Naive thymus-derived CD8-positive, alpha-beta T cell (primary cell): ENCODE measurements around the gene IL24. TPM values are rescaled to one million over a fixed set of nuclear protein-coding genes. Genes with fewer than 3 reads are reported as not detected.
A peak's percentile ranks its signal among the peaks of the same experiment; 100 is the strongest.
"Not testable (repeated sequence)": the region's sequence is repeated elsewhere in the genome, so short reads cannot be mapped to it uniquely, and the experiment has no call there.

Source experiments
- ATAC-seq, 2 donors: fragments of 150-1000 bp; cut with Tn5 transposase in 1 of 2; sonication (Bioruptor Pico), chemical (Tn5 transposase) in 1 of 2; 1 replicate in 1 of 2; 2 replicates in 1 of 2; pipeline ENCODE4 v1.10.0; 2021; ENCODE audit warnings: mild to moderate bottlenecking in 2 of 2, moderate library complexity in 2 of 2
- POLR2A ChIA-PET: fragments of 350-600 bp; sonication (Branson Sonifier 250); formaldehyde crosslinking; loops from one replicate; lab custom pipeline; 2021; ENCODE audit warnings: antibody characterized with exemption; lab: Charles Lee
- DNase-seq, 10 donors: peaks; one replicate each; pipeline versions ENCODE4 v3.0.0 to v3.0.0-alpha.2; 2020 to 2022
- H3K27ac Mint-ChIP-seq, 10 donors: one replicate each; pipeline ENCODE4 v1.8.0; 2020 to 2022; ENCODE audit warnings: mild to moderate bottlenecking in 10 of 10, mixed read lengths in 10 of 10, moderate library complexity in 4 of 10, inconsistent platforms in 1 of 10
- H3K27me3 Mint-ChIP-seq, 5 donors: one replicate each; pipeline ENCODE4 v1.8.0; 2021 to 2022; ENCODE audit warnings: mixed read lengths in 5 of 5
- H3K36me3 Mint-ChIP-seq, 3 donors: one replicate each; pipeline ENCODE4 v1.8.0; 2020 to 2022; ENCODE audit warnings: mixed read lengths in 3 of 3, mild to moderate bottlenecking in 2 of 3, inconsistent platforms in 1 of 3
- H3K4me1 Mint-ChIP-seq, 4 donors: one replicate each; pipeline ENCODE4 v1.8.0; 2021 to 2022; ENCODE audit warnings: mixed read lengths in 4 of 4
- H3K4me3 Mint-ChIP-seq, 10 donors: one replicate each; pipeline ENCODE4 v1.8.0; 2020 to 2022; ENCODE audit warnings: mild to moderate bottlenecking in 10 of 10, mixed read lengths in 10 of 10, moderate library complexity in 6 of 10, inconsistent platforms in 1 of 10
- H3K9me3 Mint-ChIP-seq, 9 donors: one replicate each; pipeline ENCODE4 v1.8.0; 2020 to 2022; ENCODE audit warnings: mixed read lengths in 9 of 9, mild to moderate bottlenecking in 3 of 9, inconsistent platforms in 1 of 9, moderate library complexity in 1 of 9
- polyA plus RNA-seq, 3 donors: library from polyadenylated mRNA; unstranded; fragments of 300-500 nt; fragmentation: Illumina TruSeq; gene quantifications; one replicate each; pipeline ENCODE4 v1.2.3, GENCODE V29; 2021
- total RNA-seq, 8 experiments: library from RNA in 2 of 8; stranded (reverse) in 2 of 8; gene quantifications; one replicate each; pipeline ENCODE4 v1.2.3 and lab custom pipeline; 2021 to 2026

Gene IL24, protein sequence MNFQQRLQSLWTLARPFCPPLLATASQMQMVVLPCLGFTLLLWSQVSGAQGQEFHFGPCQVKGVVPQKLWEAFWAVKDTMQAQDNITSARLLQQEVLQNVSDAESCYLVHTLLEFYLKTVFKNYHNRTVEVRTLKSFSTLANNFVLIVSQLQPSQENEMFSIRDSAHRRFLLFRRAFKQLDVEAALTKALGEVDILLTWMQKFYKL
- not detected for total RNA-seq
- polyA plus RNA-seq: 10 to 100 TPM; 16.3 to 29.8 (median 19.3) TPM
- 0 to 1.4 (median 0.22) reads per million in 6 experiments for total RNA-seq (lab: John Stamatoyannopoulos, UW)

DNA sequence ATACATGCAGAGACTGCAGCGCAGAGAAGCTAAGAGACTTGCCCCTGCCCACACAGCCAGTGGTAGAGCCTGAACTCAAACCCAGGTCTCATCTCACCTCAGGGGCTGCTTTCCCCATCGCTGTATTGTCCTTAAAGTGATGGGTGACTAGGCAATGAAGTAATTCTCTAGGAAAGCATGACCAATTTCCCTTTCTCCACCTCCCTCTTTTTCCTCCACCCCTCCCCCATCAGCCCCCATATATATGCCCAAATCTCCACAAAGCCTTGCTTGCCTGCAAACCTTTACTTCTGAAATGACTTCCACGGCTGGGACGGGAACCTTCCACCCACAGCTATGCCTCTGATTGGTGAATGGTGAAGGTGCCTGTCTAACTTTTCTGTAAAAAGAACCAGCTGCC lies at the start of gene IL24:
TSS of gene IL24 (plus strand) at position 269 of the 400 bp plus-strand sequence. CDS start 390 bp downstream, outside the sequence.
- H3K27ac Mint-ChIP-seq: peak within 1 kb of the TSS in 9 of 10 donors; percentile 55 to 97 (median 78)
- H3K4me1 Mint-ChIP-seq: peaks cover 30 to 69% (median 58%) of the 10 kb centered on the region in 4 donors
- no peaks in the 10 kb centered on the region for H3K9me3 Mint-ChIP-seq
- POLR2A ChIA-PET: interaction anchor here (1.3 to 17.7 kb wide), 4 partner anchors 10 to 31 kb away, joined by 3 to 562 read pairs (median 40); partner anchors contain the start of genes FCMR and IL20
- no peaks in the 10 kb centered on the region for H3K27me3 Mint-ChIP-seq
- peaks cover 0 to 10% (median 0%) of the 10 kb centered on the region in 3 donors for H3K36me3 Mint-ChIP-seq
- peak in 1 of 10 donors; percentile 4 for DNase-seq
- no peak for ATAC-seq
- no peak within 1 kb of the TSS for H3K4me3 Mint-ChIP-seq

DNA sequence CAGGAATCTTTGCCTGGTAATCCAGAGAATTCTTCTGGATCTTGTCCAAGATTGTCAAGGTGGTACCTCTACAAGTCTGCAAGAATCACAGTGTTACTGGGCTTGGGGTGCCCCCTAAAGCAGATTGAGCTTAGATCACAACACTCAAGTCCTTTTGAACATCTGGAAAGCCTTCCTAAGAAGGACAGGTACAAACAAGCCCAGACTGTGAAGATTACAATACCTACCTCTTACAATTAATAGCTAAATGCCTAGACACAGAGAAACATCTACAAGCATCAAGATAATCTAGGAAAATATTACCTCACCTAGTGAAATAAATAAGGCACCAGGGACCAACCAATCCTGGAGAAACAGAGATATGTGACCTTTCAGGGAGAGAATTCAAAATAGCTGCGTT lies 49.3 kb upstream of the IL24 start:
- Mint-ChIP-seq H3K27ac (no peak overlapping the region), H3K36me3 (peaks cover 0 to 2% (median 0%) of the 10 kb centered on the region in 3 donors), H3K4me3 (no peak overlapping the region), H3K27me3 (peaks cover 0 to 7% (median 0%) of the 10 kb centered on the region in 5 donors), H3K9me3 (peaks cover 0 to 4% (median 0%) of the 10 kb centered on the region in 9 donors), H3K4me1 (peaks cover 0 to 2% (median 0%) of the 10 kb centered on the region in 4 donors)
- DNase-seq (no peak), ATAC-seq (no peak)
- POLR2A ChIA-PET: interaction anchor here (0.6 kb wide), 1 partner anchor 57 kb away, joined by 3 read pairs; no protein-coding TSS in a partner anchor

GRCh38 chr1:206850401-206850800 lies 46.8 kb upstream of the IL24 start:
- no peak for ATAC-seq
- POLR2A ChIA-PET: no interaction called here
- DNase-seq: no peak
- peaks cover 0 to 2% (median 0%) of the 10 kb centered on the region in 3 donors for H3K36me3 Mint-ChIP-seq
- peak overlapping the region in 1 of 10 donors; percentile 8 for H3K27ac Mint-ChIP-seq
- H3K27me3 Mint-ChIP-seq: peaks cover 0 to 7% (median 0%) of the 10 kb centered on the region in 5 donors
- H3K9me3 Mint-ChIP-seq: peaks cover 0 to 4% (median 0%) of the 10 kb centered on the region in 9 donors
- H3K4me1 Mint-ChIP-seq: no peaks in the 10 kb centered on the region
- no peak overlapping the region for H3K4me3 Mint-ChIP-seq

- Mint-ChIP-seq H3K36me3 (peaks cover 0 to 2% (median 0%) of the 10 kb centered on the region in 3 donors), H3K27ac (no peak overlapping the region), H3K9me3 (peaks cover 0 to 4% (median 0%) of the 10 kb centered on the region in 9 donors), H3K27me3 (peaks cover 0 to 7% (median 0%) of the 10 kb centered on the region in 5 donors), H3K4me1 (peaks cover 0 to 3% (median 0%) of the 10 kb centered on the region in 4 donors), H3K4me3 (no peak overlapping the region)
- POLR2A ChIA-PET: no interaction called here
- ATAC-seq (no peak), DNase-seq (no peak)
Measured at GRCh38 chr1:206851341-206852010, 45.8 kb upstream of the IL24 start.

DNA sequence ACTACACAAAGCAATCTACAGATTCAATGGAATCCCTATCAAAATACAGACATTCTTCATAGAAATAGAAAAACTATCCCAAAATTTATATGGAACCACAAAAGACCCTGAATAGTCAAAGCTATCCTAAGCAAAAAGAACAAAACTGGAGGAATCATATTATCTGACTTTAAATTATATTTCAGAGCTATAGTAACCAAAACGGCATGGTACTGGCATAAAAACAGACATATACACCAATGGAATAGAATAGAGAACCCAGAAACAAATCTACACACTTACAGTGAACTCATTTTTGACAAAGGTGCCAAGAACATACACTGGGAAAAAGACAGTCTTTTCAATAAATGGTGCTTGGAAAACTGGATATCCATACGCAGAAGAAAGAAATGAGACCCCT lies 44.6 kb upstream of the IL24 start:
- H3K27ac Mint-ChIP-seq, H3K4me1 Mint-ChIP-seq, ATAC-seq, H3K36me3 Mint-ChIP-seq, H3K4me3 Mint-ChIP-seq, H3K9me3 Mint-ChIP-seq, DNase-seq, H3K27me3 Mint-ChIP-seq: not testable (repeated sequence)
- POLR2A ChIA-PET: interaction anchor here (0.6 kb wide), 1 partner anchor 29 kb away, joined by 5 read pairs; no protein-coding TSS in a partner anchor

DNA sequence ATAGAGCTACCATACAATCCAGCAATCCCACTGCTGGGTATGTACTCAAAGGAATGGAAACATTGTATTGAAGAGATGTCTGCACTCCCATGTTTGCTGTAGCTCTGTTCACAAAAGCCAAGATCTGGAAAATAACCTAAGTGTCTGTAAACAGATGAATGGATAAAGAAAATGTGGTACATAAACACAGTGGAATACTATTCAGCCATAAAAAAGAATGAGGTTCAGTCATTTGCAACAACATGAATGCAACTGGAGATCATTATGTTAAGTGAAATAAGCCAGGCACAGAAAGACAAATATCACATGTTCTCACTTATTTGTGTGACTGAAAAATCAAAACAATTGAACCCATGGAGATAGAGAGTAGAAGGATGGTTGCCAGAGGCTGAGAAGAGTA lies 43.5 kb upstream of the IL24 start:
- H3K36me3 Mint-ChIP-seq, H3K4me1 Mint-ChIP-seq, H3K27me3 Mint-ChIP-seq, H3K27ac Mint-ChIP-seq, POLR2A ChIA-PET, H3K9me3 Mint-ChIP-seq, H3K4me3 Mint-ChIP-seq, ATAC-seq, DNase-seq: not testable (repeated sequence)

GRCh38 chr1:206854401-206855129 lies 42.7 kb upstream of the IL24 start:
- Mint-ChIP-seq H3K27ac (no peak overlapping the region), H3K36me3 (no peaks in the 10 kb centered on the region)

DNA sequence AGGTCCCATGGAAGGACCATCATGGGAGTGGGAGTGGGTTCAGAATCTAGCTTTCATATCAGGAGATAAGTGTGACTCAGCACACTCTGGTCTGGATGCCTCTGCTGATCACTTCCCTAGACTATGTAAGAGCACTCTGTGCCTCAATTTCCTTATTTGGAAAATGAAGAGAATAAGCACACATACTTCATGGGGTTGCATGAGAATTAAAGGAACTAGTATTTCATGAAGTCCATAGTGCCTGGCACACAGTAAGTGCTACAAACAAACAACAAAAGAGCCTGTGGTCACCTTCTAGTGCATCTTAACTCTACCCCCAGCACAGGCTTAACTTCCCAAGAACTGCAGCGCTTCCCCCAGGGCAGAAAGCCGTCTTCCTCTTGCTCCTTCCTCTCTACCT lies 41.4 kb upstream of the IL24 start:
- DNase-seq: no peak
- POLR2A ChIA-PET: no interaction called here

More at GRCh38 chr1:206854401-206855129, 42.7 kb upstream of the IL24 start:
- ATAC-seq (no peak), DNase-seq (no peak)
- peaks cover 0 to 4% (median 0%) of the 10 kb centered on the region in 9 donors for H3K9me3 Mint-ChIP-seq
- H3K27me3 Mint-ChIP-seq: peaks cover 0 to 2% (median 0%) of the 10 kb centered on the region in 5 donors
- peaks cover 4 to 8% (median 6%) of the 10 kb centered on the region in 4 donors for H3K4me1 Mint-ChIP-seq
- no peak overlapping the region for H3K4me3 Mint-ChIP-seq
- POLR2A ChIA-PET: no interaction called here

GRCh38 chr1:206856674-206857464 lies 40.4 kb upstream of the IL24 start:
- Mint-ChIP-seq H3K9me3 (peaks cover 0 to 4% (median 0%) of the 10 kb centered on the region in 9 donors), H3K36me3 (no peaks in the 10 kb centered on the region), H3K4me1 (peaks cover 4 to 9% (median 8%) of the 10 kb centered on the region in 4 donors), H3K27me3 (peaks cover 0 to 6% (median 0%) of the 10 kb centered on the region in 5 donors), H3K27ac (peak overlapping the region in 1 of 10 donors; percentile 76), H3K4me3 (no peak overlapping the region)
- ATAC-seq: peak; percentile 73 to 76
- DNase-seq: peak in 6 of 10 donors; percentile 8 to 40 (median 24)
- POLR2A ChIA-PET: interaction anchor here (0.9 to 1.5 kb wide), 2 partner anchors 52 to 56 kb away, joined by 4 read pairs; no protein-coding TSS in a partner anchor

More for the DNA sequence above, 41.4 kb upstream of the IL24 start:
- peaks cover 0 to 4% (median 0%) of the 10 kb centered on the region in 9 donors for H3K9me3 Mint-ChIP-seq
- no peaks in the 10 kb centered on the region for H3K36me3 Mint-ChIP-seq
- H3K27ac Mint-ChIP-seq: peak overlapping the region in 1 of 10 donors; percentile 24
- peaks cover 0 to 4% (median 0%) of the 10 kb centered on the region in 5 donors for H3K27me3 Mint-ChIP-seq
- ATAC-seq: no peak
- no peak overlapping the region for H3K4me3 Mint-ChIP-seq
- peaks cover 4 to 8% (median 7%) of the 10 kb centered on the region in 4 donors for H3K4me1 Mint-ChIP-seq

GRCh38 chr1:206859082-206859521 lies 38.1 kb upstream of the IL24 start:
- DNase-seq: peak in 2 of 10 donors; percentile 8 to 17
- H3K4me3 Mint-ChIP-seq: peak overlapping the region in 2 of 10 donors; percentile 34 to 44
- no peaks in the 10 kb centered on the region for H3K9me3 Mint-ChIP-seq
- peaks cover 4 to 10% (median 8%) of the 10 kb centered on the region in 4 donors for H3K4me1 Mint-ChIP-seq
- POLR2A ChIA-PET: interaction anchor here (0.7 to 1.6 kb wide), 3 partner anchors 9 to 53 kb away, joined by 3 to 5 read pairs (median 3); no protein-coding TSS in a partner anchor
- peak overlapping the region in 7 of 10 donors; percentile 31 to 81 (median 57) for H3K27ac Mint-ChIP-seq
- peak in 1 of 2 donors; percentile 47 for ATAC-seq
- H3K27me3 Mint-ChIP-seq: peaks cover 0 to 6% (median 0%) of the 10 kb centered on the region in 5 donors
- no peaks in the 10 kb centered on the region for H3K36me3 Mint-ChIP-seq

- H3K4me3 Mint-ChIP-seq: no peak overlapping the region
- ATAC-seq (no peak), DNase-seq (no peak)
- H3K36me3 Mint-ChIP-seq: no peaks in the 10 kb centered on the region
- H3K4me1 Mint-ChIP-seq: peaks cover 8 to 14% (median 13%) of the 10 kb centered on the region in 4 donors
- H3K9me3 Mint-ChIP-seq: no peaks in the 10 kb centered on the region
- peaks cover 0 to 6% (median 0%) of the 10 kb centered on the region in 5 donors for H3K27me3 Mint-ChIP-seq
- H3K27ac Mint-ChIP-seq: peak overlapping the region in 2 of 10 donors; percentile 54 to 55
- POLR2A ChIA-PET: interaction anchor here (1.3 kb wide), 1 partner anchor 48 kb away, joined by 5 read pairs; no protein-coding TSS in a partner anchor
Measured at GRCh38 chr1:206860165-206860564, 37.1 kb upstream of the IL24 start.
